Stimulated activated CD8-positive, alpha-beta memory T cell treated with anti-CD3 and anti-CD28 coated beads, Interleukin-2, amount 100 ng/mL, for 1 hour (primary cell): Measurements from ENCODE around the gene PEMT.

Experiments used
- DNase-seq, 2 donors: peaks; one replicate each; pipeline ENCODE4 v3.0.0-alpha.2; 2020; ENCODE audit warnings: low read depth in 2 of 2

PEMT gene

GRCh38 chr17:17570798-17571716, 20.5 kb downstream of the PEMT start:
- DNase-seq: no peak

- no peak for DNase-seq
Measured at GRCh38 chr17:17570140-17570797, 21.2 kb downstream of the PEMT start.

GRCh38 chr17:17569691-17570090, 21.8 kb downstream of the PEMT start:
- no peak for DNase-seq

DNA sequence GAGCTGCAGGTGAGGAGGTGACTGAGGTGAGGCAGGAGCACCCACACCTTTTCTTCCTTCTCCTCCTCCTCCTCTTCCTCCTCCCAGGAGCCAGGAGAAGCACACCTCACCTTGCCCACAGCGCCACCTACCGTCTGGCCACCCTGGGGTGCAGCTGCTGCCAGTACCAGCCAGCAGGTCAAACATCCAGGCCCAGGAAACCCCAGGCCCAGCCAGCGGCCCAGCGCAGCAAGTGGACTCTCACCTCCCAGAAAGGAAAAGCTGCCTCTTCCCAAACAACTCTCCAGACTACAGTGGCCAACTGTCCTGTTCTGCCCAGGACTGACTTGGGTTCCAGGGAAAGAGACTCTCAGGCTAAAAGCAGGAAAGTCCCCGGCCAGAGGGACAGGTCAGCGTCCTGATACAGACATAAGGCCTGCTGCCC, 22.7 kb downstream of the PEMT start:
- peak in 1 of 2 donors; percentile 35 for DNase-seq

DNA sequence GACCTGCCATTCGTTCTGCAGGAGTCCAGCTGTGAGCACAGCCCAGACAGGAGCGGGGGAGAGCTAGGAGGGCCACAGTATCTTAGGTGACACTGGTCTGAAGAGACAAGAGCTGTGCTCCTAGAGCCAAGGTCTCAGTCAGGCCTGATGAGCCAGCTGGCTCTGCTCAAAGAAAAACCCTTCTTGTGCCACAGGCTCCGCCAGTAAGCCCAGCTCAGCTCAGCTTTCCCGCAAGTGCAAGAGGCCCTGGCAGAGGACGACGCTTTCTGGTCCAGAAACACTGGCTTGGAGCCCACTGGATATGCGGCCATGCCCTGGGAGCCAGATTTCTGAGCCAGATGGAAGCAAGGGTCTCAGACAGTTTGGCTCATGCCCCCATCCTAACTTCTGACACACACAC, 23.9 kb downstream of the PEMT start:
- no peak for DNase-seq

- DNase-seq: no peak
Measured at GRCh38 chr17:17566896-17567513, 24.5 kb downstream of the PEMT start.

DNA sequence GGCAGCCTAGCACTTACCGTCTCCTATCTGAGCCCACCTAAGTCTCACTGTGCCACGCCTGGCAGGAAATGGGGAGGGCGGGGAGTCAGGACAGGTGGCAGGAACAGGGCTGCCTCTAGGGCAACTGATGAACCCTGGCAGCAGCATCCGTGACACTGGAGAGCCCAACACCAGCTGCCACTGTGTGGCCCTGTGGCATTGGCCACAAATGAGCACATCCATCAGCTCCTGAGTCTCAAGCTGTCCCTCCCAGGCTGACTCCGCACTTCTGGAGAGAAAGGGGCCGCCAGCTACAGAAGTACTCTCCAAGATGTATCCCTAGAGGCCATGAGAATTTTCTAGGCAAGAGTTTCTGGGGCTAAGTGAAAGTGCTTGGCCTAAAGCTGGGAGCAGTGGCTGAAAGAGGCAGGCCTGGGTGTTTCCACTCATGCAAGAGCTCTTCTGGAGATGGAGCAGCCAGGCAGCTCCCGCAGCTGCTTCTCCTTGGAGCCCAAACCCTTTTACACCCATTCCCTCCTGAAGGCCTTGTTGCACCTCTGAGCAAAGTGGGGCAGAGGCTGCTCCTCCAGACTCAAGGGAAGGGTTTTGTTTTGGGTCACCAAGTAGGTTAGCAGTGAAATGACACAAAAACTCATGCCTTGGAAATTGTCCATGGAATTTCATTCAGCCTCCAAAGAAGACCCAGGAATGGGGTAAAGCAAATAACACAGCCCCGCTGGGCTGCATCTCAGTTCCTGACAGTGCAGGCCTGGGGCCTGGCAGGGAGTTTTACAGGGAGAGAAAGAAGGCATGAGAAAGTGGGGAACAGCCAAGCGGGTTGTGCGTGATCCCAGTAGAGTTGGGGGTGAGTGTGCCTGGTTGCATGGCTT, 25.8 kb downstream of the PEMT start:
- no peak for DNase-seq

DNA sequence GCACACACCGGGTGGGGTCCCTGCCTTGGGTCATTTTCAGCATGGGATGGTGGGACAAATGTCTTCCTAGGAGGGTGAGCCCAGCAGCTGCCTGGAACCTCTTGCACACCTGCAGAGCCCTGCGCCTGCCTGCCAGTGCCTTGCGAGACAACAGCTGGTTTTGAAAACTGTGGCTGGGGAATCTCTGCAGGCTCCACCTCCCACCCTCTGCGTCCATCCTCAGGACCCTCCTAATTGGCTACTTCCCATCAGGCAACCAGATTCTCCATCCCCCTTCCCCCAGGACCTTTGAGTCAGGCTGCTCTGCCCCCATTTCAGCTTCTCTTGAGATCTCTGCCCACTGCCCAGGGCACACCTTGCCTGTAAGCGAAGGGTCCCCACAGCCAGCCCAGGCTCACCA, 26.6 kb downstream of the PEMT start:
- no peak for DNase-seq

GRCh38 chr17:17564323-17564722, 27.2 kb downstream of the PEMT start:
- no peak for DNase-seq

DNA sequence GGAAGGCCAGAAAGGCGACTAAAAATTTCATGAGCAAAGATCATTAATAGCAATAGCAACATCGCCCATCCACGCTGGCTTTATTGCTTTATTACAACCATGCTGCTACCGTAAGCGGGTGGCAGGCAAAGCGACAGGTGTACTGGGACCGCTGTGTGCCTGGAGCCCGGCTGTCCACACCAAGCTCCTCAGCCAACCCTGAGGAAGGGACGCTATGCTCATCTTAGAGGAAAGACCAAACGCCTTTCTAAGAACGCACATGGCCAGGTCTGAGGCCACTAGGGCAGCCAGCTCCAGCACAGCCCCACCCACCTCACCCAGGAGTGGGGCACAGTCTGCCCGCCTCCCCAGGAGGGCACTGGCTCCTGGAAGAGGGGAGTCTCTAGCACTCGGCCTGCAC, 28.0 kb downstream of the PEMT start:
- DNase-seq: no peak

- DNase-seq: no peak
Measured at GRCh38 chr17:17562146-17562511, 29.4 kb downstream of the PEMT start.

DNA sequence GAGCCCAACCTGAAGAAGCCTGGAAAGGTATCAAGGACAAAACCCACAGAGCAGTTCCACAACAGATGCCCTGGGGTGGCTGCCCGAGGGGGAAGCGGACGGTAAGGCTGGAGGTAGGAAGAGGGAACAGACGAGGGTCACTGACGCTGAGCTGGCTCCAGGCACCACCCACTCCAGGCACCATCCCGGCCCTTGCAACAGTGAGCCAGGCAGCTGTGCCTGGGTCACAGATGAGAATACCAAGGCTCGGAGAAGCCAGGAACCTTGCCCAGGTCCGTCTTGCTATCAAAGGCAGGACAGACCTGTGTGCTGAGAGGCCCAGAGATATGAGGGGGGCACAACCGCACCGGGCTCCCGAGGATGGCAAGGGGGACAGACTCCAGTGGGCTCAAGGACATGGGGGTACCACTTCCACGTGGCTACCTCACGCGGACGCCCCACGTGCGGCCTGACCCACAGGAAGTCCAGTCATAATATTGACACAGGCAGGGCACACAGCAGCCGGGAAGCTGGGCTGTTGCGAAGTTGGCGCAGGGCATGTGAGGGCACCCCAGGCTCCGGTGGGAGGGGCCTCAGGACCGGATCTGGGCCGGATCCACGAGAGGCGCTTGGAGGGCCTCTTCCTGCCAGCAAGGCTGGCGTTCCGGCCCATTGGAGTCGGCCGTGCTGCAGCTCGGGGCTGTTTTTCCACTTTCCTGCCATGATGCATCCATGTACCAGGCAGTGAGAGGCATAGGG, 29.9 kb downstream of the PEMT start:
- no peak for DNase-seq

- no peak for DNase-seq
Measured at GRCh38 chr17:17560975-17561374, 30.5 kb downstream of the PEMT start.

DNA sequence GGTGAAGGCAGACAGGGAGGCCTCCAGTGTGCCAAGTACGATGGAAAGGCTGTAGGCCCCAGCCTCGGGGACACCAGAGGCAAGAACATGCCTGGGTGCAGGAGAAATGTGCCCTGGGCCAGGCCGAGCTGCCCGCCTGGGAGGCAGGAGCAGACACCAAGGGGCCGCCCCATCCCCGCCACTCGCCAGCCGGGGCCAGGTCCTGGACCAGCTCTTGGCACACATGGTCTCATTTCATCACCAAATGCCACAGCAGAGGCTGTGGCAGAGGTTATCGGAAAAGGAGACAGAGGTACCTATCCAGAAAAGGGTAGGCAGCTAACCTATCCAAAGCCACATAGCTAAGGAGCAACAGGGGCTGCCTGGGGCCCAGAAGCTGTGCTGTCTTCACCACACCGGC, 31.3 kb downstream of the PEMT start:
- no peak for DNase-seq

DNA sequence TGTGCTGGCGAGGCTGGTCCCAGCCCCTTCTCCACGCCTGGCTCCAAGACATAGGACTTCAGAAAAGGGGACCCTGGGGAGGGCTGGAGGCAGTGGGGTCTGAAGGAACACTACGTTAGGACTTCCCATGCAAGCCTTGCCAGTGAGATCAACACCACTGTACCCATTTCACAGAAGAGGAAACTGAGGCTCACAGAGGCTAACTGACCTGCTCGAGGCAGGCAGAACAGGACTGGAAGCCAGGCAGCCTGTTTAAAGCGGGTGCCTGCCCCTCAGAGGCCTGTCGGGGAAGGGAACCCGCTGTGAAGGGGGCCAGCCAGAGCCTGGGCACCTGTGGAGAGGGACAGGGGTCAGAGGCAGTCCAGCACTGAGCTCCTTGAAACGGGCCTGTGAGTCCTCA, 32.3 kb downstream of the PEMT start:
- DNase-seq: no peak

DNA sequence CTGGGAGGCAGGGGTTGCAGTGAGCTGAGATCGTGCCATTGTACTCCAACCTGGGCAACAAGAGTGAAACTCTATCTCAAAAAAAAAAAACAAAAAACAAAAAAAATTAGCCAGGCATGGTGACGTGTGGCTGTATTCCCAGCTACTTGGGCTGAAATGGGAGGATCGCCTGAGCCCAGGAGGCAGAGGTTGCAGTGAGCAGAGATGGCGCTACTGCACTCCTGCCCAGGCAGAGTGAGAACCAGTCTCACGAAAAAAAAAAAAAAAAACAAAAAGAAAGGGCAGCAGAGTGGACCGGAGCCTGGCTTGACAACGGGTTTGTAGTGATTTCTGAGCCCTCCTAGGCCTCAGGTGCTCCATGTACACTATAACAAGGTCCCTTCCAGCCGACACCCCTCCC, 33.1 kb downstream of the PEMT start:
- DNase-seq: no peak

DNA sequence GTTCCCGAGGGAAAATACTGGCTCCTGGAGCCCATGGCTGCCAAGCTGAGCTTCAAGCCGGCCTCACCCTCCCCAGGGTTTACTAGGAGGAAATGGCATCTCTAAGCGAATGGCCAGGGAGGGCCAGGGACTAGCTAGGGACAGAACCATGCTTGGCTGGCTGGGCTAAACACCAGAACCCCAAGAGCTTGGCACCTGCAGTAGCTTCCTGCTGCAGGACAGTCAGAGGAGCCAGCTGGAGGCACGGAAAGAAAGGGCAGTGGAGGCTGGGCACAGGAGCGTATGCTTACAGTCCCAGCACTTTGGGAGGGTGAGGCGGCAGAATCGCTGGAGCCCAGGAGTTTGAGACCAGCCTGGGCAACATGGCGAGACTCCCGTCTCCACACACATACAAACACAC, 33.7 kb downstream of the PEMT start:
- no peak for DNase-seq

- no peak for DNase-seq
Measured at GRCh38 chr17:17556671-17557070, 34.8 kb downstream of the PEMT start.

DNA sequence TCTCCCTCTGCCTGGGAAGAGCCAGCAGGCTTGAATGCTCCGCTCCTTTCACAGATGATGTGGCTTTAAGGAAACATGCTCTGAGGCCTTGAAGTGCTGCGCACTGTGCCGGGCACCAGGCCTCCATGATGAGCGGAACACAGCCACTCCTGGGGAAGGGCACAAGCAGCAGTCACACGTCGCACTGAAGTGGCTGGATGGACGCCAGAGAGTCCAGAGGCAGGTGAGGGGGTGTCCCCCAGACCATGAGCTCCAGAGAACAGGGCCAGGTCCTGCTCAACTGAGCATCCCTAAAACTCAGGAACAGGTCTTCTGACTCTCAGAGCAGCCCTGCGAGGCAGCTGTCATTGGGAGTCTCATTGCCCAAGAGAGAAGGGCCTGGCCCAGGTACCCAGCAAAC, 35.6 kb downstream of the PEMT start:
- DNase-seq: no peak

DNA sequence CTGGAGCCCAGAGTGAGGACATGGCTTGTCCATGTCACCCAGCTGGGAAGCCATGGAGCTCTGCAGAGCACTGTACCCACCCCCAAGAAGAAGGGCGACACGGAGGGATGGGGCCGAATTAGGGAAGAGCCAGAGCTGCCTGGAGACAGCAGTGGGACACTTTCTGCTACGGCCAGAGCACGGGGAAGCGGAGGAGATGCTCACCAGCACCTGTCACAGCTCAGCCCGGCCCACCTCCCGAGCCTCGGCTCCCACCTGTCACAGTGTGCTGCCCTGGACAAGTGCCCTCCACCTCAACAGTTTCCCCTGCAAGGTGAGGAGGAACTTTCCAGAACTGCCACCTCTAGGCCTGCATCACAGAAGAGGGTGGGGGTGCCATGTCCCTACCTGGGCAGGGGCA, 36.4 kb downstream of the PEMT start:
- DNase-seq: no peak

- no peak for DNase-seq
Measured at GRCh38 chr17:17554266-17554665, 37.2 kb downstream of the PEMT start.
